ENCODE measurements around the gene GDI2. TPM values are rescaled to one million over a fixed set of nuclear protein-coding genes. Genes with fewer than 3 reads are reported as not detected.

The GDI2 gene
- total RNA-seq, 2 donors from 2014 or later, result 141 to 209 TPM

- no peak for TF ChIP-seq CTCF (IDR thresholded peaks at IDR 0.05)
- DNase-seq (ENCODE audit: low spot score) (no peak), ATAC-seq (ENCODE audit: insufficient number of reproducible peaks, low FRiP score, low read depth) (no peak)
- Histone ChIP-seq H3K27ac (peak overlapping the region; percentile 65 to 74), H3K4me3 (no peak overlapping the region), H3K4me1 (ENCODE audit: control insufficient read depth in 1 of 2, low read depth in 2 of 2) (peaks cover 27 to 34% of the 10 kb centered on the region in 2 donors), H3K27me3 (replicated peaks; ENCODE audit: insufficient read depth) (no peaks in the 10 kb centered on the region), H3K36me3 (peaks cover 4% of the 10 kb centered on the region), H3K9me3 (no peaks in the 10 kb centered on the region)
These were observed 37.5 kb downstream of the GDI2 start for GRCh38 chr10:5775685-5776084.

- peak overlapping the region; percentile 65 to 74 for H3K27ac ChIP-seq
- ATAC-seq (ENCODE audit: insufficient number of reproducible peaks, low FRiP score, low read depth), result no peak
These were observed 38.1 kb downstream of the GDI2 start for GRCh38 chr10:5774987-5775620.

GRCh38 chr10:5766189-5766588, 47.0 kb downstream of the GDI2 start:
- Histone ChIP-seq H3K27ac (no peak overlapping the region), H3K4me3 (no peak overlapping the region), H3K4me1 (ENCODE audit: control insufficient read depth in 1 of 2, low read depth in 2 of 2) (no peaks in the 10 kb centered on the region), H3K27me3 (replicated peaks; ENCODE audit: insufficient read depth) (no peaks in the 10 kb centered on the region), H3K9me3 (no peaks in the 10 kb centered on the region), H3K36me3 (peaks cover 39% of the 10 kb centered on the region)
- ATAC-seq (ENCODE audit: insufficient number of reproducible peaks, low FRiP score, low read depth), result no peak
- no peak for DNase-seq (ENCODE audit: low spot score)
- no peak for TF ChIP-seq CTCF (IDR thresholded peaks at IDR 0.05)

More at GRCh38 chr10:5774987-5775620, 38.1 kb downstream of the GDI2 start:
- no peaks in the 10 kb centered on the region for H3K27me3 ChIP-seq (replicated peaks; ENCODE audit: insufficient read depth)
- no peaks in the 10 kb centered on the region for H3K9me3 ChIP-seq
- H3K4me3 ChIP-seq, result no peak overlapping the region
- TF ChIP-seq CTCF (IDR thresholded peaks at IDR 0.05), result no peak
- H3K36me3 ChIP-seq, result peaks cover 4% of the 10 kb centered on the region
- no peak for DNase-seq (ENCODE audit: low spot score)
- peaks cover 27 to 32% of the 10 kb centered on the region in 2 donors for H3K4me1 ChIP-seq (ENCODE audit: control insufficient read depth in 1 of 2, low read depth in 2 of 2)

GRCh38 chr10:5765617-5766016, 47.6 kb downstream of the GDI2 start:
- H3K27ac ChIP-seq, result no peak overlapping the region
- no peaks in the 10 kb centered on the region for H3K9me3 ChIP-seq
- no peaks in the 10 kb centered on the region for H3K4me1 ChIP-seq (ENCODE audit: control insufficient read depth in 1 of 2, low read depth in 2 of 2)
- ATAC-seq (ENCODE audit: insufficient number of reproducible peaks, low FRiP score, low read depth) (no peak), DNase-seq (ENCODE audit: low spot score) (no peak)
- H3K36me3 ChIP-seq, result peaks cover 40% of the 10 kb centered on the region
- H3K27me3 ChIP-seq (replicated peaks; ENCODE audit: insufficient read depth), result no peaks in the 10 kb centered on the region
- no peak for TF ChIP-seq CTCF (IDR thresholded peaks at IDR 0.05)
- no peak overlapping the region for H3K4me3 ChIP-seq

- ATAC-seq (ENCODE audit: insufficient number of reproducible peaks, low FRiP score, low read depth), result no peak
- H3K4me1 ChIP-seq (ENCODE audit: control insufficient read depth in 1 of 2, low read depth in 2 of 2), result no peaks in the 10 kb centered on the region
- no peak for DNase-seq (ENCODE audit: low spot score)
- no peak overlapping the region for H3K27ac ChIP-seq
- no peak overlapping the region for H3K4me3 ChIP-seq
- H3K36me3 ChIP-seq, result peaks cover 40% of the 10 kb centered on the region
- no peak for TF ChIP-seq CTCF (IDR thresholded peaks at IDR 0.05)
- no peaks in the 10 kb centered on the region for H3K9me3 ChIP-seq
- H3K27me3 ChIP-seq (replicated peaks; ENCODE audit: insufficient read depth), result no peaks in the 10 kb centered on the region
These were observed 48.6 kb downstream of the GDI2 start for GRCh38 chr10:5764422-5765297.

Data from thoracic aorta (tissue), 2 donors.